HG03521 (cell line): ENCODE measurements around the gene FBH1.
"Not testable (repeated sequence)": the region's sequence is repeated elsewhere in the genome, so short reads cannot be mapped to it uniquely, and the experiment has no call there.

Experiments used
- ATAC-seq: cut with Tn5 transposase; IDR thresholded peaks from one replicate; pipeline ENCODE4 v1.9.1; 2021; ENCODE audit warnings: mild to moderate bottlenecking, moderate library complexity; ENCODE audit not compliant: unreplicated experiment

Gene FBH1

GRCh38 chr10:5889624-5890451 is at the start of gene FBH1, which contains the start of gene ANKRD16:
FBH1 (plus strand) TSS chr10:5890243; CDS start chr10:5890346, 103 bp downstream.
ANKRD16 (minus strand) TSS chr10:5889893; CDS start chr10:5889354, 539 bp downstream.
- ATAC-seq: peak; percentile 86

- ATAC-seq: peak; percentile 64
Observed at GRCh38 chr10:5840314-5841307, 49.4 kb upstream of the FBH1 start.

DNA sequence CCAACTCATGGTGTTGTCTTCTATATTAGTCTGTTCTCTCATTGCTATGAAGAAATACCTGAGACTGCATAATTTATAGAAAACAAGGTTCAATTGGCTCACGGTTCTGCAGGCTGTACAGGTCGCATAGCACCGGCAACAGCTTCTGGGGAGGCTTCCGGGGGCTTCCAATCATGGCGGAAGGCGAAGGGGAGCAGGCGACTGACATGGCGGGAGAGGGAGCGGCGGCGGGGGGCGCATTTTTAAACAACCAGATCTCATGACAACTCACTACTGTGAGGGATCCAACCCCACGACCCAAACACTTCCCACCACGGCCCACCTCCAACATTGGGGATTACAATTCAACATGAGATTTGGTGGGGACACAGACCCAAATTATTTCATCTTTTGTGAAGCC is 48.1 kb upstream of the FBH1 start:
- ATAC-seq: no peak

- ATAC-seq: no peak
Observed at GRCh38 chr10:5843686-5844344, 46.2 kb upstream of the FBH1 start.

DNA sequence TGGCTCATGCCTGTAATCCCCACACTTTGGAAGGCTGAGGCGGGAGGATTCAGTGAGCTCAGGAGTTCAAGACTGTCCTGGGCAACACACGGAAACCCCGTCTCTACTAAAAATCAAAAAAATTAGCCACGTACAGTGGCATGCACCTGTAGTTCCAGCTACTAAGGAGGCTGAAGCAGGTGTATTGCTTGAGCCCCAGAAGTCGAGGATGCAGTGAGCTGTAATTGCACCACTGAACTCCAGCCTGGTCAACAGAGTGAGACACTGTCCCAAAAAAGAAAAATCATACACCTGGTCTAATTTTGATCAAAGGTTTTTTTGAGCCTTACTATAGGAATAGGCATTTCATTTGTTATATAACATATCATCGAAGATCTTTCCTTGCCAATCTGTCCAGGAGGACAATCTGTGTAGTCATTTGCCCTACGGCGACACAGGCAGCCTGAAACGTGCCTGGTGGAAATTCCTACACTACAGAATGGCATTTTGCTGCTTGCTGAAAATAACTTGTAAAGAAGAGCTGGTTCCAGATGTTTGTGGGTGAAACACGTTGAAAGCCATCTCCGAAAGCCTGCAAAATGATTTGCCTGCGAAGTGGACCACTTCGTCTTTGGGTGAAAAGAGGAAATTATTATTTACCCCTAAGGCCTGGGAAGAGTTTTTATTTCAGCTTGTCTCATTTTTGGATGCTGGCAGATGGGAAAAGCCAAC is 45.5 kb upstream of the FBH1 start:
- ATAC-seq: no peak

- not testable (repeated sequence) for ATAC-seq
Observed at GRCh38 chr10:5846667-5847066, 43.4 kb upstream of the FBH1 start.

- no peak for ATAC-seq
Observed at GRCh38 chr10:5854131-5854475, 35.9 kb upstream of the FBH1 start.

DNA sequence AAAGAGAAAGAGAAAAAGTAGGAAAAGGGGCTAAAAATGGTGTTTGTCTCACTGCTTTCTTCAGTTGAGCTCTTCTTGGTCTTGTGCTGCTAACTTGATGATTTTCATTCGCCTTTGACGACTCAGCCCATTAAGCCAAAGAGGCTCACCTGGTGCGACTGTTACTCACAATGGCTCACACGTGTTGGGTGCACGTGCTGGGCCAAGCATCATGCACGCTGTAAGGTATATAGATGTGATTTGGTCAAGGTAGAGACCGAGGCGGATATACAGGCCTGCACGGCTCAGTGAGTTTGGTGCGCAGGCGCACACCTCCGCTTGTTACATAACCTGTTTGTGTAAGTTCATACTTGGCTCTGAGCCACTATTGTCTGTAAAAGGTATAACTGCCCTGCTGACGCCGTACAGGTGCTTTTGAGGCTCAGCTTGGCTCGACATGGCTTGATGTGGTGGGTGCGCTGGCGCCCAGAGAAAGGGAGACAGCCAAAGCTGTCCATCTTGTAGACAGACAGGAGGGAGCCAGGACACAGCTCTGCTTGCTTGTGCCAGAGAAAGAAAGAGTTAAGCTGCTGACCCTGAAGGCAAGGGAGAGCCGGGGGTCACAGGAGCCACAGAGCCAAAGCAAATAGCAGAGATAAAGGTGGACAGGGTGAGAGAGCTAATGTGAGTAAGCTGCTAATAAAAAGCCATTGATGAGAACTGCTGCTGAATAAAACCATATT is 33.9 kb upstream of the FBH1 start:
- no peak for ATAC-seq

GRCh38 chr10:5856701-5857004 is 33.4 kb upstream of the FBH1 start:
- no peak for ATAC-seq

DNA sequence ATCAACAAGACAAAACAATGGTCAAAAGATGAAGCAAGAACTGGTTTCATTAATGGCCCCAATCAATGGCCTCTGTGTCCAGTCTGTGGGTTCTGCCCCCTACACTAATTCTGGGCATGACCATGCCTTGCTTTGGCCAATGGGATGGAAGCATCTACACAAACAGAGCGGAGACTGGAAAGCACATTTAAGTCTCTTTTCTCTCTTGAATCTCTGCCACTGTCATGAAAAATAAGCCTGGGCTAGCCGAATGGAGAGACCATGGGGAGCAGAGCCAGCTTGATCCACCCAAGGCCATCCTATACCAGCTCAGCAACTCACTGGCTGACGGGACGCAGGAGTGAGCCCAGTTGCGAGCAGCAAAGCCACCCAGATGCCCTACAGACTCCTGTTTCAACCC is 31.2 kb upstream of the FBH1 start:
- ATAC-seq: no peak

- no peak for ATAC-seq
Observed at GRCh38 chr10:5860066-5860465, 30.0 kb upstream of the FBH1 start.

GRCh38 chr10:5862360-5862961 is 27.6 kb upstream of the FBH1 start:
- peak; percentile 94 for ATAC-seq

- not testable (repeated sequence) for ATAC-seq
Observed at GRCh38 chr10:5862981-5863685, 26.9 kb upstream of the FBH1 start.

GRCh38 chr10:5866451-5867081 is 23.5 kb upstream of the FBH1 start:
- ATAC-seq: not testable (repeated sequence)

- ATAC-seq: not testable (repeated sequence)
Observed at GRCh38 chr10:5867091-5867615, 22.9 kb upstream of the FBH1 start.

GRCh38 chr10:5868383-5868782 is 21.7 kb upstream of the FBH1 start:
- ATAC-seq: not testable (repeated sequence)

DNA sequence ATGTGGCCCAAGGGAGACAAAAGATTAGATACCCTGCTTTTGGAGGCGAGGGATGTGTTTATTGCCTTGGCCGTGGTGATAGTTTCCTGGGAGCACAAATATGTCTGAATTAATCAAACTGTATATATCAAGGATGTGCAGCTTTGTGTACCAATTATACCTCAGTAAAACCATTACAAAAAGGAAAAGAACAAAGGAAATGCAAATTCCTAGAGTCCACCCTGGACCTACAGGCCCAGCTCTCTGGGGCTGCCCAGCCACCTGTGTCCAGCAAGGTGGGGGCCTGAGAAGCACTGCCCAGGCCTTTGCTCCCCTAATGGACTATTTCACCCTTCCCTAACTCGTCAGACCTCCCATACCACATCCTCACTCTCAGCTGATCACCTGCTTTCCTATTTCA is 20.9 kb upstream of the FBH1 start:
- no peak for ATAC-seq

DNA sequence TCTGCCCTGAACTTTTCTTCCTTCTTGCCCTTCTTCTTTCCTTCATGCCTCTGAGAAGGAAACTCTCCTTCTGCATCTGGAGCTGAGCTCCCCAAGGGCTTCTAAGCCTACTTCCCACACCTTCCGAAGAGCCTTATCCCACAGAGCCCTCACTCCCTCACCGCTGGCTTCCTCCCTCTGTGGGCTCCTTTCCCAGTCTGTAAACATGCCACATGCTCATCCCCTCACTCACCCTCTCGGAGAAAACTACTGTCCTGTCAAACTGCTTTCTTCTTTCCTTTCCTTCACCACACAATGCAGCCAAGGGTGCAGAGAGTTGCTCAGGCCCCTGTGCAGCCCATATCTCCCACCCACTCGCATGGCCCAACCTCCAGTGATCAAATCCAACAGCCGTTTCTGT is 18.4 kb upstream of the FBH1 start:
- no peak for ATAC-seq
